Mesendoderm (in vitro differentiated cells): Measurements from ENCODE around the gene SLC5A10.

Source experiments
- DNase-seq: peaks from one replicate; pipeline ENCODE4 v3.0.0; 2013
- H2AK5ac ChIP-seq: 2 replicates; pipeline ENCODE4 v1.6.1; 2013; ENCODE audit warnings: low read length, inconsistent platforms
- H2BK120ac ChIP-seq: 2 replicates; pipeline ENCODE4 v1.6.1; 2013; ENCODE audit warnings: low read depth, mild to moderate bottlenecking, low read length, moderate library complexity, mixed read lengths
- H2BK15ac ChIP-seq: replicated peaks from 2 replicates; pipeline ENCODE4 v1.6.1; 2013; ENCODE audit warnings: low read depth, mild to moderate bottlenecking, moderate library complexity
- H2BK5ac ChIP-seq: 2 replicates; pipeline ENCODE4 v1.6.1; 2013; ENCODE audit warnings: low read length, inconsistent platforms
- H3K18ac ChIP-seq: 2 replicates; pipeline ENCODE4 v1.6.1; 2013; ENCODE audit warnings: mild to moderate bottlenecking, low read length, mixed read lengths
- H3K23ac ChIP-seq: one replicate; pipeline ENCODE4 v1.6.1; 2013; ENCODE audit warnings: low read length
- H3K27ac ChIP-seq: 2 replicates; pipeline ENCODE4 v1.5.1; 2013; ENCODE audit warnings: low read depth, mild to moderate bottlenecking, inconsistent platforms, low read length, moderate library complexity
- H3K27me3 ChIP-seq: 2 replicates; pipeline ENCODE4 v1.6.1; 2013; ENCODE audit warnings: low read length, control low read depth, mild to moderate bottlenecking, inconsistent platforms; ENCODE audit not compliant: insufficient read depth, poor library complexity
- H3K36me3 ChIP-seq: 2 replicates; pipeline ENCODE4 v1.6.1; 2013; ENCODE audit warnings: low read length, inconsistent platforms; ENCODE audit not compliant: control insufficient read depth, insufficient read depth
- H3K4ac ChIP-seq: one replicate; pipeline ENCODE4 v1.6.1; 2013; ENCODE audit warnings: low read depth, mild to moderate bottlenecking, low read length, moderate library complexity
- H3K4me1 ChIP-seq: 2 replicates; pipeline ENCODE4 v1.6.1; 2013; ENCODE audit warnings: low read depth, low read length, inconsistent platforms; ENCODE audit not compliant: control insufficient read depth
- H3K4me2 ChIP-seq: 2 replicates; pipeline ENCODE4 v1.6.1; 2013; ENCODE audit warnings: low read length
- H3K4me3 ChIP-seq: 2 replicates; pipeline ENCODE4 v1.5.1; 2013; ENCODE audit warnings: mild to moderate bottlenecking, low read length
- H3K56ac ChIP-seq: one replicate; pipeline ENCODE4 v1.6.1; 2013; ENCODE audit warnings: low read length
- H3K79me1 ChIP-seq: 2 replicates; pipeline ENCODE4 v1.6.1; 2013; ENCODE audit warnings: low read length, inconsistent platforms
- H3K79me2 ChIP-seq: 2 replicates; pipeline ENCODE4 v1.6.1; 2013; ENCODE audit warnings: mild to moderate bottlenecking, low read length; ENCODE audit not compliant: control insufficient read depth, insufficient read depth
- H3K9ac ChIP-seq: 2 replicates; pipeline ENCODE4 v1.6.1; 2013; ENCODE audit warnings: low read length, inconsistent platforms
- H4K5ac ChIP-seq: one replicate; pipeline ENCODE4 v1.6.1; 2013; ENCODE audit warnings: low read length
- H4K8ac ChIP-seq: one replicate; pipeline ENCODE4 v1.6.1; 2013; ENCODE audit warnings: low read depth, mild to moderate bottlenecking, control low read depth, low read length, moderate library complexity
- WGBS: extraction: QIAGEN DNeasy Blood & Tissue Kit; methylation state at CpG from one replicate; pipeline ENCODE4 v1.1.7; 2013; ENCODE audit warnings: low lambda C conversion rate, missing lambda C conversion rate; ENCODE audit not compliant: insufficient coverage; ENCODE audit errors: extremely low coverage; 5-methylcytosine and 5-hydroxymethylcytosine counted together

Gene SLC5A10

GRCh38 chr17:19010729-19011505 is 59.0 kb downstream of the SLC5A10 start:
- H3K23ac ChIP-seq = no peak overlapping the region
- no peaks in the 10 kb centered on the region for H3K27me3 ChIP-seq
- H2AK5ac ChIP-seq = no peak overlapping the region
- no peak overlapping the region for H3K56ac ChIP-seq
- peak; percentile 38 for DNase-seq
- H4K5ac ChIP-seq = no peak overlapping the region
- no peak overlapping the region for H3K4me3 ChIP-seq
- peaks cover 2% of the 10 kb centered on the region for H3K4me1 ChIP-seq
- no peaks in the 10 kb centered on the region for H3K36me3 ChIP-seq
- H3K4me2 ChIP-seq = no peak overlapping the region
- H3K79me1 ChIP-seq = no peaks in the 10 kb centered on the region
- no peak overlapping the region for H2BK120ac ChIP-seq
- no peak overlapping the region for H3K9ac ChIP-seq
- no peak overlapping the region for H2BK15ac ChIP-seq
- no peaks in the 10 kb centered on the region for H3K79me2 ChIP-seq
- no peak overlapping the region for H3K27ac ChIP-seq
- H3K18ac ChIP-seq = no peak overlapping the region
- H3K4ac ChIP-seq = no peak overlapping the region
- H4K8ac ChIP-seq = no peak overlapping the region
- WGBS = no CpG with 5 or more reads among the region's 11 CpGs
- H2BK5ac ChIP-seq = no peak overlapping the region

GRCh38 chr17:19011581-19011980 is 59.6 kb downstream of the SLC5A10 start:
- Histone ChIP-seq H3K27ac (no peak overlapping the region), H3K36me3 (no peaks in the 10 kb centered on the region), H3K4me3 (no peak overlapping the region), H4K8ac (no peak overlapping the region), H2BK120ac (no peak overlapping the region), H2BK15ac (no peak overlapping the region), H3K9ac (no peak overlapping the region), H3K4ac (no peak overlapping the region), H2AK5ac (no peak overlapping the region), H2BK5ac (no peak overlapping the region), H3K4me2 (no peak overlapping the region), H3K4me1 (peaks cover 2% of the 10 kb centered on the region), H3K23ac (no peak overlapping the region), H3K79me2 (no peaks in the 10 kb centered on the region), H4K5ac (no peak overlapping the region), H3K27me3 (no peaks in the 10 kb centered on the region), H3K18ac (no peak overlapping the region), H3K56ac (no peak overlapping the region), H3K79me1 (no peaks in the 10 kb centered on the region)
- no CpG with 5 or more reads among the region's 6 CpGs for WGBS
- DNase-seq = no peak

DNA sequence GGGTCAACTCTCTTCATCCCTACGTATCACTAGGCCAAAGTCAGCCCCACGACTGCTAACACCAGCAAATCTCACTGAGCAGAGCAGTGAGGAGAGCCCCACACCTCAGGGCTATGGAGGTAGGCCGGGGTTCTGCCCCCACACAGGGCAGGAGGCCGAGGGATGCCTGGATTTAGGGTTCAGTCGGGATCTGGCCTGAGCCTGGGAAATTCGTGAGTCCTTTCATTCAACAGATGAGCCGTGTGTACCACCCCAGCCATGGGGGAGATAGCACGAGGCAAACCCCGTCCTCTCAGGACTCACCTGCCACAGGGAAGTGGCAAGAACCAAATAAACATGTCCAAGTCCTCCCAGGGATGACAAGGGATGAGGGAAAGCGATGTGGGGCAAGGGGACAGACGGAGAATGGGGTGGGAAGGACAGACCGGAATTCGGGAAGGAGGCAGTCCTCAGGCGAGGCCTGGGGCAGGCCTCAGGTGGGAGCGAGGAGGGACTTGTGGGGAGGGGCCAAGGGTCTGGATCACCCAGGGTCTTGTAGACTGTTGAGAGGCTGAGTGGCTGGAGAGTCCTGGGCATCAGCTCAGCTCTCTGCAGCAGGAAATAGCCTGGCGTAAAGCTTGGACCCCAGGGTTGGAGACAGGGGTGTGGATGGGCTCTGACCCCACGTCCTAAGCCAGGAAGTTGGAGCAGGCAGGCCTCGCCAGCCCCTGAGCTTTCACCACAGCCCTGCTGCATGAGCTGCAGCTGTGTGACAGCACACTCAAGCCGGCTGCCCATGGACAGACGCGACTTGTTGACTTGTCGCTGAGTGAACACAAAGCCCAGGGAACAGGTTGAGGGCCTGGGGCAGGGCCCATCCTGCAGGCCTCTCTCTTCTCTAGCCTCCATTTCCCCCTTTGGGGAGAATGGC is 60.5 kb downstream of the SLC5A10 start:
- no peak for DNase-seq
- no peak overlapping the region for H2AK5ac ChIP-seq
- no peaks in the 10 kb centered on the region for H3K79me2 ChIP-seq
- no peak overlapping the region for H3K56ac ChIP-seq
- no peaks in the 10 kb centered on the region for H3K79me1 ChIP-seq
- no peaks in the 10 kb centered on the region for H3K27me3 ChIP-seq
- H3K23ac ChIP-seq = no peak overlapping the region
- no peaks in the 10 kb centered on the region for H3K36me3 ChIP-seq
- no peak overlapping the region for H3K27ac ChIP-seq
- no peak overlapping the region for H3K4me2 ChIP-seq
- no peak overlapping the region for H2BK120ac ChIP-seq
- no peak overlapping the region for H4K8ac ChIP-seq
- H2BK5ac ChIP-seq = no peak overlapping the region
- H3K18ac ChIP-seq = no peak overlapping the region
- H3K9ac ChIP-seq = no peak overlapping the region
- no peak overlapping the region for H2BK15ac ChIP-seq
- no peak overlapping the region for H3K4ac ChIP-seq
- no peak overlapping the region for H4K5ac ChIP-seq
- H3K4me3 ChIP-seq = no peak overlapping the region
- no CpG with 5 or more reads among the region's 22 CpGs for WGBS
- H3K4me1 ChIP-seq = peaks cover 2% of the 10 kb centered on the region

DNA sequence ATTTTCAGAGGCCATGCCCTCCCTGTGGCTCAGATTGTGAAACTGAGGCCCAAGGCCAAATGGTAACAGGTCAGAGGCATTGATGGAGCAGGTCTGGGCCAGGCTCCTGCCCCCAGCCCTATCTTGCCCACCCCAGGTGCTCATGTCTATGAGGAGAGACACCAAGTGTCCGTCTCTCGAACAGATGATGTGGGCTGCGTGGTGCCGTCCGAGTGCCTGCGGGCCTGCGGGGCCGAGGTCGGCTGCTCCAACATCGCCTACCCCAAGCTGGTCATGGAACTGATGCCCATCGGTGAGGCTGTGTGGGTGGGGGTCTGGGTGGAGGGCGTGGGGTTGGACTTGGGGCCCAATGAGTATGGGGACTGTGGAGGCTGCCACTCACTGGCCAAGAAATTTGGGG is 61.3 kb downstream of the SLC5A10 start:
- Histone ChIP-seq H3K4ac (no peak overlapping the region), H3K36me3 (no peaks in the 10 kb centered on the region), H2AK5ac (no peak overlapping the region), H2BK120ac (no peak overlapping the region), H3K27me3 (no peaks in the 10 kb centered on the region), H3K18ac (no peak overlapping the region), H3K4me3 (no peak overlapping the region), H3K56ac (no peak overlapping the region), H2BK15ac (no peak overlapping the region), H3K4me2 (no peak overlapping the region), H3K23ac (no peak overlapping the region), H3K79me2 (no peaks in the 10 kb centered on the region), H3K9ac (no peak overlapping the region), H4K8ac (no peak overlapping the region), H4K5ac (no peak overlapping the region), H3K27ac (no peak overlapping the region), H2BK5ac (no peak overlapping the region), H3K79me1 (no peaks in the 10 kb centered on the region), H3K4me1 (peaks cover 2% of the 10 kb centered on the region)
- WGBS = no CpG with 5 or more reads among the region's 12 CpGs
- DNase-seq = no peak

DNA sequence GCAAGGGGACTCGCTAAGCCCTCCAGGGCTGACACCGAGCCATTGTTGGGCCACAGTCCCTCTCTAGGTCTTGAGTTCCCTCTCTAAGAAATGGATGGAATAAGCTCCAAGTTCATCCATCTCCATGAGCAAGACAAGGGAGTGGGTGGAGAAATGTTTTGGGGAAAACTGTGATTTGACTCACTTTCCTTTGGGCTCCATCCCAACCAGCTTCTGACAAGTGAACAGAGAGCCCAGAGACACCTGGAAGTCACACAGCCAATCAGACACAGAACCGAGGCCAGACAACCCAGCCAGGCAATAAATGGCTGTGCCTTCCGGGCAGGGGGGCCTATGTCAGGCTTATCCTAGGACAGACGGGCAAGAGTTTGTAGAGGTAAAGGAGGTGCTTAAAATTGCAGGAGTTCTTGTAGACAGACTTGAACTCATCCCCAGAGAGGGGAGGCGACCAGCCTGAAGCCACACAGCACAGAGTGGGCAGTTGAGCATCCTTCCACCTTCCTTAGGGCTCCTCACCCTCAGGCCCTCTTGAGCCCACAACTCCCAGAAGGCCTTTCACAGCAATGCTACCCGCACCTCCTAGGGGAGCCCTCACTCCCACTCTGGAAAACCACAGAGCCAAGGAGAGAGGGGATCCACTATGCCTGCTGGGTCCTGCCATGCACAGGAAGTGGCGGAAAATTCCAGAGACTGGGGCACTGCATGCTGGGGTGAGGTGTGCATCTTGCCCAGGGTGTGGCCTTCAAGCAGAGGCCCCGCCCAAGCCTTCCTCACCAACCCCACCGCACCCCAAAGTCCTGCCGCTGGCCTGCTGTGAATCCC is 62.1 kb downstream of the SLC5A10 start:
- Histone ChIP-seq H2BK5ac (no peak overlapping the region), H4K8ac (no peak overlapping the region), H3K9ac (no peak overlapping the region), H3K4me1 (peaks cover 2% of the 10 kb centered on the region), H3K56ac (no peak overlapping the region), H2BK15ac (no peak overlapping the region), H3K36me3 (no peaks in the 10 kb centered on the region), H2BK120ac (no peak overlapping the region), H3K4me2 (no peak overlapping the region), H3K79me2 (no peaks in the 10 kb centered on the region), H3K4ac (no peak overlapping the region), H3K79me1 (no peaks in the 10 kb centered on the region), H4K5ac (no peak overlapping the region), H2AK5ac (no peak overlapping the region), H3K18ac (no peak overlapping the region), H3K27me3 (no peaks in the 10 kb centered on the region), H3K23ac (no peak overlapping the region), H3K27ac (no peak overlapping the region), H3K4me3 (no peak overlapping the region)
- DNase-seq = no peak
- WGBS = no CpG with 5 or more reads among the region's 11 CpGs
